ENCODE data around the gene GRK5. TPM values are rescaled to one million over a fixed set of nuclear protein-coding genes. Genes with fewer than 3 reads are reported as not detected.

Gene GRK5
- polyA plus RNA-seq, 10 donors, result 15.7 to 29.8 (median 25.4) TPM

- no peak for DNase-seq
Observed at GRCh38 chr10:119478111-119478802, 270.9 kb downstream of the GRK5 start.

- DNase-seq, result no peak
Observed at GRCh38 chr10:119478811-119479341, 271.5 kb downstream of the GRK5 start.

- DNase-seq, result no peak
Observed at GRCh38 chr10:119479532-119479931, 272.2 kb downstream of the GRK5 start.

GRCh38 chr10:119480667-119481066, 273.3 kb downstream of the GRK5 start:
- peak in 1 of 3 donors; percentile 55 for DNase-seq

GRCh38 chr10:119481781-119482426, 274.5 kb downstream of the GRK5 start:
- no peak for DNase-seq

GRCh38 chr10:119483001-119483400, 275.6 kb downstream of the GRK5 start:
- no peak for DNase-seq

GRCh38 chr10:119483839-119484238, 276.5 kb downstream of the GRK5 start:
- no peak for DNase-seq

GRCh38 chr10:119488675-119489074, 281.3 kb downstream of the GRK5 start:
- no peak for DNase-seq

GRCh38 chr10:119489991-119490326, 282.6 kb downstream of the GRK5 start:
- no peak for DNase-seq

- peak in 1 of 3 donors; percentile 55 for DNase-seq
Observed at GRCh38 chr10:119491966-119492757, 284.8 kb downstream of the GRK5 start.

- DNase-seq, result no peak
Observed at GRCh38 chr10:119493155-119493554, 285.8 kb downstream of the GRK5 start.

- peak in 1 of 3 donors; percentile 47 for DNase-seq
Observed at GRCh38 chr10:119494236-119495020, 287.1 kb downstream of the GRK5 start.

- no peak for DNase-seq
Observed at GRCh38 chr10:119495021-119495505, 287.7 kb downstream of the GRK5 start.

GRCh38 chr10:119495545-119495944, 288.2 kb downstream of the GRK5 start:
- no peak for DNase-seq

GRCh38 chr10:119496273-119496672, 288.9 kb downstream of the GRK5 start:
- DNase-seq, result no peak

- DNase-seq, result no peak
Observed at GRCh38 chr10:119497243-119497642, 289.9 kb downstream of the GRK5 start.

GRCh38 chr10:119498889-119499676, 291.7 kb downstream of the GRK5 start:
- no peak for DNase-seq

GRCh38 chr10:119499677-119500002, 292.3 kb downstream of the GRK5 start:
- DNase-seq, result no peak

- DNase-seq, result peak in 1 of 3 donors; percentile 48
Observed at GRCh38 chr10:119500123-119500795, 292.9 kb downstream of the GRK5 start.

GRCh38 chr10:119500821-119501220, 293.4 kb downstream of the GRK5 start:
- no peak for DNase-seq
